K562 (cell line): ENCODE measurements around the gene BPIFB6.

Experiments
- LCOR ChIP-seq: sonication (generic); formaldehyde crosslinking; IDR thresholded peaks from 2 replicates; pipeline ENCODE4 v1.8.0; 2022; ENCODE audit warnings: mild to moderate bottlenecking, missing genetic modification reagents
- PHF8 ChIP-seq: fragments of 200-600 bp; sonication (generic); IDR thresholded peaks from 2 replicates; pipeline ENCODE4 v1.6.1; 2012; ENCODE audit warnings: mixed run types, mild to moderate bottlenecking, inconsistent platforms, low read length, moderate library complexity, borderline replicate concordance
- PPARD ChIP-seq: fragments of 250-450 bp; sonication (Bioruptor Pico); IDR thresholded peaks from 2 replicates; pipeline ENCODE4 v1.8.0; 2022; ENCODE audit warnings: inconsistent platforms, mild to moderate bottlenecking, moderate library complexity
- TBP ChIP-seq: optimal IDR thresholded peaks from 2 replicates; pipeline ENCODE3; 2011; ENCODE audit warnings: low read depth, low read length, improper control_type of control experiment

- no peak for TF ChIP-seq TBP
- no peak for TF ChIP-seq PHF8
- TF ChIP-seq LCOR (CRISPR knock-in tag) = no peak
- no peak for TF ChIP-seq PPARD (CRISPR knock-in tag)
These were observed 8.6 kb upstream of the BPIFB6 start for GRCh38 chr20:33022694-33023438.
